Bronchial epithelial cell (primary cell): ENCODE results near the gene CLSTN2. TPM values are rescaled to one million over a fixed set of nuclear protein-coding genes. Genes with fewer than 3 reads are reported as not detected.

Experiments used
- DNase-seq: peaks from one replicate; pipeline ENCODE4 v3.0.0-alpha.2; 2010; ENCODE audit warnings: low read depth
- FAIRE-seq: peaks from 2 replicates; lab custom pipeline; 2011; peaks lifted over from hg19 to GRCh38; lab: Jason Lieb, UNC
- H3K27me3 ChIP-seq: 2 replicates; pipeline ENCODE4 v1.5.1; 2011; ENCODE audit warnings: low read length; ENCODE audit not compliant: control insufficient read depth, insufficient read depth
- H3K36me3 ChIP-seq: 2 replicates; pipeline ENCODE4 v1.5.1; 2011; ENCODE audit warnings: low read length; ENCODE audit not compliant: control insufficient read depth, insufficient read depth
- H3K4me3 ChIP-seq: 2 replicates; pipeline ENCODE4 v1.5.1; 2011; ENCODE audit warnings: mild to moderate bottlenecking, low read depth, low read length, control low read depth
- CTCF ChIP-seq: IDR thresholded peaks from 2 replicates; pipeline ENCODE4 v1.5.1; 2011; ENCODE audit warnings: mild to moderate bottlenecking, moderate library complexity, low read length, control low read depth, inconsistent platforms; ENCODE audit not compliant: insufficient read depth, severe bottlenecking
- total RNA-seq: library from RNA; depleted of rRNA; stranded (reverse); fragments of >200 nt; gene quantifications from 2 replicates; pipeline ENCODE4 v1.2.1, GENCODE V29; 2014

CLSTN2 gene
- total RNA-seq, 1 donor from 2014 or later, result 0.26 TPM

- Histone ChIP-seq H3K27me3 (no peaks in the 10 kb centered on the region), H3K4me3 (no peak overlapping the region), H3K36me3 (no peaks in the 10 kb centered on the region)
- DNase-seq (no peak), FAIRE-seq (no peak)
- no peak for TF ChIP-seq CTCF
Observed at GRCh38 chr3:140134231-140134965, 199.4 kb downstream of the CLSTN2 start.

- H3K27me3 ChIP-seq, result no peaks in the 10 kb centered on the region
- FAIRE-seq (no peak), DNase-seq (no peak)
- no peaks in the 10 kb centered on the region for H3K36me3 ChIP-seq
- no peak overlapping the region for H3K4me3 ChIP-seq
- no peak for TF ChIP-seq CTCF
Observed at GRCh38 chr3:140135461-140135860, 200.5 kb downstream of the CLSTN2 start.

- Histone ChIP-seq H3K4me3 (no peak overlapping the region), H3K27me3 (no peaks in the 10 kb centered on the region), H3K36me3 (no peaks in the 10 kb centered on the region)
- FAIRE-seq, result no peak
- TF ChIP-seq CTCF, result no peak
- no peak for DNase-seq
Observed at GRCh38 chr3:140143367-140144069, 208.5 kb downstream of the CLSTN2 start.

- Histone ChIP-seq H3K36me3 (no peaks in the 10 kb centered on the region), H3K4me3 (no peak overlapping the region), H3K27me3 (no peaks in the 10 kb centered on the region)
- DNase-seq (no peak), FAIRE-seq (no peak)
- no peak for TF ChIP-seq CTCF
Observed at GRCh38 chr3:140145528-140145927, 210.5 kb downstream of the CLSTN2 start.

- Histone ChIP-seq H3K27me3 (no peaks in the 10 kb centered on the region), H3K36me3 (no peaks in the 10 kb centered on the region), H3K4me3 (no peak overlapping the region)
- no peak for FAIRE-seq
- no peak for TF ChIP-seq CTCF
- DNase-seq, result no peak
Observed at GRCh38 chr3:140146668-140147067, 211.7 kb downstream of the CLSTN2 start.
